Measurements from ENCODE around the gene SSH3.

Gene SSH3

GRCh38 chr11:67351275-67352005 is 48.1 kb downstream of the SSH3 start:
- Mint-ChIP-seq H3K27ac (peak overlapping the region; percentile 58 to 86), H3K4me3 (peak overlapping the region; percentile 63 to 96), H3K27me3 (no peaks in the 10 kb centered on the region), H3K4me1 (ENCODE audit: low read depth in 2 of 2) (peaks cover 30 to 42% of the 10 kb centered on the region in 2 donors), H3K9me3 (no peaks in the 10 kb centered on the region), H3K36me3 (ENCODE audit: insufficient read depth) (peaks cover 18% of the 10 kb centered on the region)
- ATAC-seq (replicated peaks) (no peak), DNase-seq (peak; percentile 47 to 60 (median 51))

GRCh38 chr11:67352546-67353316 is 49.4 kb downstream of the SSH3 start:
- DNase-seq (peak in 1 of 3 experiments; percentile 88), ATAC-seq (replicated peaks) (peak; percentile 63)
- peaks cover 18% of the 10 kb centered on the region for H3K36me3 Mint-ChIP-seq (ENCODE audit: insufficient read depth)
- H3K27ac Mint-ChIP-seq = peak overlapping the region; percentile 96 to 99
- H3K4me1 Mint-ChIP-seq (ENCODE audit: low read depth in 2 of 2) = peaks cover 33 to 49% of the 10 kb centered on the region in 2 donors
- H3K4me3 Mint-ChIP-seq = peak overlapping the region; percentile 92 to 96
- H3K9me3 Mint-ChIP-seq = no peaks in the 10 kb centered on the region
- H3K27me3 Mint-ChIP-seq = no peaks in the 10 kb centered on the region

- Mint-ChIP-seq H3K4me1 (ENCODE audit: low read depth in 2 of 2) (peaks cover 37 to 52% of the 10 kb centered on the region in 2 donors), H3K36me3 (ENCODE audit: insufficient read depth) (peaks cover 18% of the 10 kb centered on the region), H3K4me3 (peak within 1 kb of the TSS; percentile 92 to 96), H3K27ac (peak within 1 kb of the TSS; percentile 96 to 99), H3K9me3 (no peaks in the 10 kb centered on the region), H3K27me3 (no peaks in the 10 kb centered on the region)
- DNase-seq = peak; percentile 91 to 93 (median 92)
- ATAC-seq (replicated peaks) = peak; percentile 85
Observed at GRCh38 chr11:67353317-67354074, 50.2 kb downstream of the SSH3 start, which contains the start of gene POLD4. POLD4 (minus strand) TSS chr11:67353546; CDS start chr11:67353399, 147 bp downstream.

- ATAC-seq (replicated peaks) = no peak
- Mint-ChIP-seq H3K4me3 (peak overlapping the region; percentile 92 to 96), H3K9me3 (no peaks in the 10 kb centered on the region), H3K36me3 (ENCODE audit: insufficient read depth) (peaks cover 22% of the 10 kb centered on the region), H3K27me3 (no peaks in the 10 kb centered on the region), H3K4me1 (ENCODE audit: low read depth in 2 of 2) (peaks cover 38 to 50% of the 10 kb centered on the region in 2 donors), H3K27ac (peak overlapping the region; percentile 96 to 99)
- DNase-seq = no peak
Observed at GRCh38 chr11:67354075-67355022, 51.0 kb downstream of the SSH3 start.

GRCh38 chr11:67355023-67355793 is 51.9 kb downstream of the SSH3 start:
- ATAC-seq (replicated peaks) (no peak), DNase-seq (no peak)
- Mint-ChIP-seq H3K4me3 (no peak overlapping the region), H3K9me3 (no peaks in the 10 kb centered on the region), H3K27me3 (no peaks in the 10 kb centered on the region), H3K4me1 (ENCODE audit: low read depth in 2 of 2) (peaks cover 38 to 46% of the 10 kb centered on the region in 2 donors), H3K36me3 (ENCODE audit: insufficient read depth) (peaks cover 20% of the 10 kb centered on the region), H3K27ac (peak overlapping the region; percentile 96 to 99)

GRCh38 chr11:67355794-67356386 is 52.6 kb downstream of the SSH3 start:
- peak overlapping the region; percentile 59 to 96 for H3K27ac Mint-ChIP-seq
- DNase-seq (no peak), ATAC-seq (replicated peaks) (no peak)
- H3K27me3 Mint-ChIP-seq = no peaks in the 10 kb centered on the region
- peaks cover 38 to 46% of the 10 kb centered on the region in 2 donors for H3K4me1 Mint-ChIP-seq (ENCODE audit: low read depth in 2 of 2)
- no peaks in the 10 kb centered on the region for H3K9me3 Mint-ChIP-seq
- H3K4me3 Mint-ChIP-seq = no peak overlapping the region
- peaks cover 16% of the 10 kb centered on the region for H3K36me3 Mint-ChIP-seq (ENCODE audit: insufficient read depth)

- Mint-ChIP-seq H3K27ac (peak overlapping the region; percentile 11 to 83), H3K27me3 (no peaks in the 10 kb centered on the region), H3K36me3 (ENCODE audit: insufficient read depth) (peaks cover 16% of the 10 kb centered on the region), H3K4me1 (ENCODE audit: low read depth in 2 of 2) (peaks cover 37 to 41% of the 10 kb centered on the region in 2 donors), H3K4me3 (peak overlapping the region in 1 of 2 donors; percentile 11), H3K9me3 (no peaks in the 10 kb centered on the region)
- DNase-seq = no peak
- ATAC-seq (replicated peaks) = no peak
Observed at GRCh38 chr11:67356387-67356863, 53.1 kb downstream of the SSH3 start.

GRCh38 chr11:67356864-67357561 is 53.7 kb downstream of the SSH3 start:
- peaks cover 16% of the 10 kb centered on the region for H3K36me3 Mint-ChIP-seq (ENCODE audit: insufficient read depth)
- H3K4me1 Mint-ChIP-seq (ENCODE audit: low read depth in 2 of 2) = peaks cover 38 to 41% of the 10 kb centered on the region in 2 donors
- H3K9me3 Mint-ChIP-seq = no peaks in the 10 kb centered on the region
- DNase-seq (peak; percentile 61 to 67 (median 62)), ATAC-seq (replicated peaks) (no peak)
- peak overlapping the region in 1 of 2 donors; percentile 11 for H3K4me3 Mint-ChIP-seq
- H3K27ac Mint-ChIP-seq = peak overlapping the region; percentile 11 to 83
- H3K27me3 Mint-ChIP-seq = no peaks in the 10 kb centered on the region

- Mint-ChIP-seq H3K36me3 (ENCODE audit: insufficient read depth) (peaks cover 14% of the 10 kb centered on the region), H3K4me1 (ENCODE audit: low read depth in 2 of 2) (peaks cover 41 to 45% of the 10 kb centered on the region in 2 donors), H3K9me3 (no peaks in the 10 kb centered on the region), H3K27ac (no peak overlapping the region), H3K4me3 (no peak overlapping the region), H3K27me3 (no peaks in the 10 kb centered on the region)
- ATAC-seq (replicated peaks) (no peak), DNase-seq (no peak)
Observed at GRCh38 chr11:67357831-67358670, 54.7 kb downstream of the SSH3 start.
